Prostate gland (tissue), 2 donors: ENCODE measurements around the gene EIF4A3. TPM values are rescaled to one million over a fixed set of nuclear protein-coding genes. Genes with fewer than 3 reads are reported as not detected.

Experiments
- DNase-seq: peaks from one replicate; pipeline ENCODE4 v3.0.0-alpha.2; 2019; ENCODE audit warnings: low spot score
- H3K27ac ChIP-seq, 2 donors: fragments of 200-600 bp; sonication (generic); 2 replicates each; pipeline ENCODE4 v1.5.1; 2017 to 2019
- H3K27me3 ChIP-seq: fragments of 200-600 bp; sonication (generic); replicated peaks from 2 replicates; pipeline ENCODE4 v1.5.1; 2019; ENCODE audit not compliant: insufficient read depth
- H3K36me3 ChIP-seq, 2 donors: fragments of 200-600 bp; sonication (generic); 1 replicate in 1 of 2; 2 replicates in 1 of 2; pipeline versions ENCODE4 v1.5.1 to v1.8.1; 2017 to 2019
- H3K4me1 ChIP-seq: fragments of 200-600 bp; sonication (generic); replicated peaks from 2 replicates; pipeline ENCODE4 v1.5.1; 2019
- H3K4me3 ChIP-seq, 2 donors: fragments of 200-600 bp; sonication (generic); 2 replicates each; pipeline ENCODE4 v1.5.1; 2017 to 2019
- H3K9me3 ChIP-seq: fragments of 200-600 bp; sonication (generic); 2 replicates; pipeline ENCODE4 v1.5.1; 2017
- CTCF ChIP-seq, 4 experiments: fragments of 200-600 bp in 2 of 4; fragments of 450-650 bp in 2 of 4; sonication (generic) in 2 of 4; IDR thresholded peaks; 1 replicate in 3 of 4; 2 replicates in 1 of 4; pipeline ENCODE4 v1.5.1; 2016 to 2019; ENCODE audit warnings: antibody characterized with exemption in 4 of 4, mild to moderate bottlenecking in 2 of 4, moderate library complexity in 2 of 4
- POLR2A ChIP-seq: fragments of 450-650 bp; IDR thresholded peaks from one replicate; pipeline ENCODE4 v1.6.1; 2016; ENCODE audit warnings: antibody characterized with exemption, mild to moderate bottlenecking
- POLR2AphosphoS5 ChIP-seq: sonication (generic); formaldehyde crosslinking; IDR thresholded peaks from one replicate; pipeline ENCODE4 v1.6.1; 2017; ENCODE audit warnings: antibody characterized with exemption
- WGBS: methylation state at CpG from one replicate; pipeline ENCODE4 v1.1.5; 2018; 5-methylcytosine and 5-hydroxymethylcytosine counted together
- intact Hi-C: fragments of 100-400 bp; cut with DNase I; formaldehyde crosslinking; loops from one replicate; pipeline ENCODE4 v1.14.2; 2022
- total RNA-seq, 2 donors: library from RNA; depleted of rRNA; stranded (reverse); fragments of >200 nt; gene quantifications; one replicate each; pipeline ENCODE4 v1.1.0, GENCODE V29; 2016

The EIF4A3 gene
- total RNA-seq, 2 donors from 2014 or later = 69.7 to 72.9 TPM

GRCh38 chr17:80132906-80133625 lies 13.9 kb downstream of the EIF4A3 start:
- H3K27ac ChIP-seq = peak overlapping the region in 1 of 2 donors; percentile 24
- H3K4me1 ChIP-seq = peaks cover 3% of the 10 kb centered on the region
- no peak for TF ChIP-seq POLR2AphosphoS5
- TF ChIP-seq POLR2A = no peak
- no peak for TF ChIP-seq CTCF (IDR thresholded peaks at IDR 0.05)
- no peaks in the 10 kb centered on the region for H3K27me3 ChIP-seq
- no peak for DNase-seq
- intact Hi-C loops = no loop called here
- no peak overlapping the region for H3K4me3 ChIP-seq
- 74% methylated on average over 5 of the region's 5 CpGs for WGBS
- no peaks in the 10 kb centered on the region for H3K9me3 ChIP-seq
- peaks cover 6 to 14% of the 10 kb centered on the region in 2 donors for H3K36me3 ChIP-seq

- TF ChIP-seq POLR2A (no peak), POLR2AphosphoS5 (peak; percentile 39)
- Histone ChIP-seq H3K9me3 (no peaks in the 10 kb centered on the region), H3K4me1 (peaks cover 3% of the 10 kb centered on the region), H3K27ac (no peak overlapping the region), H3K36me3 (no peaks in the 10 kb centered on the region), H3K4me3 (no peak overlapping the region), H3K27me3 (no peaks in the 10 kb centered on the region)
- DNase-seq = no peak
- 34% methylated on average over 3 of the region's 3 CpGs for WGBS
- intact Hi-C loops = no loop called here
These were observed 15.9 kb downstream of the EIF4A3 start for GRCh38 chr17:80130992-80131391.

- Histone ChIP-seq H3K27ac (no peak overlapping the region), H3K4me3 (no peak overlapping the region), H3K9me3 (no peaks in the 10 kb centered on the region), H3K27me3 (no peaks in the 10 kb centered on the region), H3K4me1 (peaks cover 3% of the 10 kb centered on the region), H3K36me3 (no peaks in the 10 kb centered on the region)
- WGBS = 23% methylated on average over 4 of the region's 4 CpGs
- intact Hi-C loops = no loop called here
- TF ChIP-seq POLR2A (no peak), POLR2AphosphoS5 (no peak)
- no peak for DNase-seq
These were observed 17.8 kb downstream of the EIF4A3 start for GRCh38 chr17:80129006-80129565.

- H3K27me3 ChIP-seq = no peaks in the 10 kb centered on the region
- 80% methylated on average over 3 of the region's 3 CpGs for WGBS
- no peak for DNase-seq
These were observed 20.5 kb downstream of the EIF4A3 start for GRCh38 chr17:80126449-80126715.

GRCh38 chr17:80125656-80126448 lies 21.1 kb downstream of the EIF4A3 start:
- DNase-seq = no peak
- Histone ChIP-seq H3K27me3 (no peaks in the 10 kb centered on the region), H3K4me3 (no peak overlapping the region), H3K36me3 (no peaks in the 10 kb centered on the region), H3K4me1 (peaks cover 3% of the 10 kb centered on the region), H3K27ac (no peak overlapping the region), H3K9me3 (no peaks in the 10 kb centered on the region)
- TF ChIP-seq CTCF (IDR thresholded peaks at IDR 0.05) = no peak
- TF ChIP-seq POLR2AphosphoS5 = peak; percentile 42
- intact Hi-C loops = no loop called here
- 49% methylated on average over 14 of the region's 14 CpGs for WGBS

More at GRCh38 chr17:80126449-80126715, 20.5 kb downstream of the EIF4A3 start:
- TF ChIP-seq CTCF (IDR thresholded peaks at IDR 0.05) (no peak), POLR2AphosphoS5 (no peak), POLR2A (no peak)
- Histone ChIP-seq H3K27ac (no peak overlapping the region), H3K4me1 (peaks cover 3% of the 10 kb centered on the region), H3K36me3 (no peaks in the 10 kb centered on the region), H3K9me3 (no peaks in the 10 kb centered on the region), H3K4me3 (no peak overlapping the region)
- intact Hi-C loops = no loop called here
